GM19043 (cell line): ENCODE measurements around the gene NLRP1.

Experiments
- ATAC-seq: cut with Tn5 transposase; IDR thresholded peaks from one replicate; pipeline ENCODE4 v1.9.1; 2021; ENCODE audit warnings: low read depth; ENCODE audit not compliant: unreplicated experiment

NLRP1 gene

DNA sequence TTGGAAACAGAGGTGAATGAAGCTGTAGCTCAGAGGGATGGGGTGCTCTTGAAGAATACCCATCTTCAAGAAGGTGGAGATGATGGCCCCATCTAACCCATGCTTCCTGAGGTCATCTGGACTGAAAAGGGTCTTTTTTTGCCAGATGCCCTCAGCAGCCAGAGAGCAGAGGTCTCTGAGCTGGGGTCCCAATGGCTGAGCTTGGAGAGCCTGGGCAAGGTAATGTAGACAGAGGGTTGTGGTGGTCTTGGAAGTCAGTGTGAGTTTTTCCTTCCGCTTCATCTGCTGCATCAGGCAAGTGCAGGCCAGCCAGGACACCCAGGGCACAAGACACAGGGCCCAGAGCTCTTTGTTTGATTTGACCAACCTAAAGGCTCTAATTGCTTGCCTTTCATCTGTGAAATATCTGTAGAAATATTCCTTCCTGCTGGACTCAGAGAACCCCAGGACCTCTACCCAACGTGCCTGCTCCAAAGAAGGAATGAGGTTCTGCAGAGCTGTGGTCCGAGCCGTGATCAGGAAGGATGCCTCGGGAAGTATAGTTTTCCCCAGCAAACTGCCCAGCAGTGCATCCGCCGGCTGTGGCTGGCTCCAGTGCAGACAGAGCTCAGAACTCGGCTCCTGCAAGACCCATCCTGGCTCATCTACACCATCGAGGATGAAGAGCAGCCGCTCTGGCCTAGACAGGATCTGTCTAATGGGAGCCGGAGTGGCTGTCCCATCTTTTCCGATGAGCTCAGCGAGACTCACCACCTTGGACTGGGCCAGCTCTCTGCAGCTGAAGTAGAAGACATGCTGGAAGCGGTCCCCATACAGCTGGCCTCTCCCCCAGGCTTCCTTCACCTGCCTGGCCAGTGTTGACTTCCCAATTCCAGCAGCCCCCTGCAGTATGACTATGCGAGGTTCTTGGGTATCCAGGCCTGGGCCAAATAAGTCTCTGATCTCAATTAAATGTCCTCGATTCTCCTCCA, 25.2 kb downstream of the NLRP1 start:
- no peak for ATAC-seq

DNA sequence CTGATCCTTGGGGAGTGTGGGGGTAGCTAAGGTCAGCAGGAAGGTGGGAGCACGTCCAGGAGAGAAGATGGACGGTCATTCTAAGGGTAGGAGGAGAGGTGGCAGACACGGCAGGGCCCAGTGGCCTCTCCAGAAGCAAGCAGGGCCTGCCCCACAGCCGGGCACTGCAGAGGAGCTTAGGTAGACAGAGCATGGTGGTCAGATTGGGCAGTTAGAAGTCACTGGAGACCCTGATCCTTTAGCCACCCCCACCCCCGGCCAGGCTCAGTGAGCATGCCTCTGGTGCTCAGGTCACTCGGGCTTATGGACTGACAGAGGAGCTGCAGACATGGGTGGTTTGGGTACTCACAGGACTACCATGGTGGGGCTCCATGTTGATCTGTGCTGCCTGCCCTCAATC, 26.3 kb downstream of the NLRP1 start:
- no peak for ATAC-seq

GRCh38 chr17:5557485-5557884, 26.8 kb downstream of the NLRP1 start:
- no peak for ATAC-seq

DNA sequence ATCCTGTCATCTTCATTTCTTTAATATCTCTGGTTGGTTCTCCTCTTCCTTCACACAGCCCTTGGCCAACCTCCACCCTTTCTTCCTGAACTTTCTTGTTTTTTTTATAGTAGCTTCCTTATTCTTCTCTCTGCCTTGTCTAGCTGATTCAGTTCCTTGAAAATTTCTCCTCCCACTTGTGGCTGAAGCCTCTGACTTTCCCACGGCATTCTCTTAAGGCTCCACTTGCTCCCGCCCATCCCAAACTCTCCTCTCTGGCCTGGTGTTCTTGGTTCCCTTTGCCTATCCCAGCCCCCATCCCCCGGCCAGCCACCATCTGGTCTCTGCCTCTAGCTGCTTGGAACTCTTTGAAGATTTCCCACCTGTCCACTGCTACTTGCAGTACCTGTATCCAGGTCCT, 29.1 kb downstream of the NLRP1 start:
- ATAC-seq = no peak

GRCh38 chr17:5553479-5553878, 30.8 kb downstream of the NLRP1 start:
- ATAC-seq = no peak

DNA sequence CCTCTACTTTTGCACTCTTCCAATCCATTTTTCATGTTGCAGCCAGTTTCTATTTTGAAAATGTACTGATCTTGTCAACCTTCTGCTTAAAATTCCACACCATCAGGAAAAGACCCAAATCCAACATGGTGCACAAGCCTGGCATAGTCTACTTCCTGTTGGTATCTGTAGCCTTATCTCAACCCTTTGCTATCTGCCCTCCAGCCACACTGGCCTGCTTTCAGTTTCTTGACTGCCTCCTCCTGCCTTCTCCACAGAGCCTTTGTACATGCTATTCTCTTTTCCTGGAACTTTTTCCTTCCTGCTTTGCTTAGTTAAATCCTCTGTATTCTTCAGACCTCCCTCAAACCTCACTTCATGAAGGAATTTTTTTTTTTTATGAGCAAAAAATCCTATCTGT, 31.5 kb downstream of the NLRP1 start:
- no peak for ATAC-seq

DNA sequence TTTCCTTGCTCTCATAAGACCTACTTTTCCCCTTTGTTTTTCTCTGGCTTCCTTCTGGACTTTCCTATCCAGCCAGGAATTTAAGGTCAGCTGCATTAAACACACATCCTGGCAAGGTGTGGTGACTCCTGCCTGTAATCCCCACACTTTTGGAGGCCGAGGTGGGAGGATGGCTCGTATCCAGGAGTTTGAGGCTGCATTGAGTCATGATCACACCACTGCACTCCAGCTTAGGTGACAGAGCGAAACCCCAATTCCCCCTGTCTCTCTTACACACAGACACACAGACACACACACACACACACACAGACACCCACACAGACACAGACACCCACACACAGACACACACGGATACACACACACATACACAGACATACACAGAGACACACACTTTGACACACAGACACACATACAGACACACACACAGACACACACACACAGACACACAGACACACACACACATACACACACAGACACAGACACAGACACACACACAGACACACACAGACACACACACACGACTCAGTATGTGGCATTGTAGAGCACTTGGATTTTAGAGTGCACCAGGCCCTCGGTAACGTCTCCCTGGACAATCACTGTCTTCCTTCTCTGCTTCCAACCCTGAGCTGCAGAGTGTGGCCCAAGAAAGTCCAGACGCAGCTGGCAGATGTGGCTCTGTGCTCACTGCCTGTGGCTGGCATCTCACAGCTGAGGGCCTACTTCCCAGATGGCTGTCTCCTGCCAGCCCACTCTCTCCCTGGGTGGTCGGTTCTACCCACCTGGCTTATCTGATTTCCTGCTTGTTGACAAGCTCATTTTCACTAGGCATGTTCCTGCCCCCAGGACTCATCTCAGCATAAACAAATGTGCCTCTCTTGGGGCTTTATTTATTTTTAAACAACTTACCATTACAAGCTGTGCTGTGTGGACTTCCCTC, 39.0 kb downstream of the NLRP1 start:
- ATAC-seq = no peak

DNA sequence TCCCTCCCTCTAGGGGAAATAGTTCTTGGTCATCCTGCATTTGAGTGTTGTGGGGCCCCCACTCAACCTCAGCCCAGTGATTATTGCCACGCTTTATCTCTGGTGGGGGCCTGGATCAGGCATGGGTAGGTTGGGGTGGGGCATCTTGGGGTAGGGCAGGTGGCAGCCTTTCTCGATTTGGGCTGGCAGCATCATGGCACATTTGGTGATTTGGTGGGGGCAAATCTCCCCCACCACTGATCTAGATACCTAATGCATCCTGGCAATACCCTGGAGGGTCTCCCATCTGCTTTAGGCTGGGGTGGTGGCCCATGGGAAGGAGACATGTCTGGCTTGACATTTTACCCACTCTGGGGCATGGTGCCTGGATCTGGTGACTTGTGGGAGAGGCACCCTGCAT, 40.2 kb downstream of the NLRP1 start:
- ATAC-seq = no peak

GRCh38 chr17:5541610-5542202, 42.6 kb downstream of the NLRP1 start:
- ATAC-seq = no peak

DNA sequence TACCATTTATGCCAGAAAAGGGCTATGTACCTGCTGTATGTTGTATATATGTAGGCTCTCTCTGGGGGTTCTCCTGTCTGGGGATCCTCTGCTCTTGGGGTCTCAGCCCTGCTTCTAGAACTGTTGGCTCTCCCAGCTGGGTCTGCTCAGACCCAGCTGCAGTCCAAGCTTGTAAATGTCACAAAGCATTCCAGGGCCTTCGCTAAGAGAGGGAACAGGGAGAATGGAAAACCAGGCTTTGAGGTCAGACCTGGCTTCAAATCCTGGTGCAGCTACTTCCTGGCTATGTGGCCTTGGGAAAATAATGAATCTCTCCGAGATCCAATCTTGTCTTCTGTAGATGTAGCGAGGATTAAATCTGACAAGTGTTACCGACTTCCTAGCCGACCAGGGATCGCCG, 44.0 kb downstream of the NLRP1 start:
- no peak for ATAC-seq

GRCh38 chr17:5539286-5539685, 45.0 kb downstream of the NLRP1 start:
- no peak for ATAC-seq

GRCh38 chr17:5536866-5537650, 47.3 kb downstream of the NLRP1 start:
- no peak for ATAC-seq

DNA sequence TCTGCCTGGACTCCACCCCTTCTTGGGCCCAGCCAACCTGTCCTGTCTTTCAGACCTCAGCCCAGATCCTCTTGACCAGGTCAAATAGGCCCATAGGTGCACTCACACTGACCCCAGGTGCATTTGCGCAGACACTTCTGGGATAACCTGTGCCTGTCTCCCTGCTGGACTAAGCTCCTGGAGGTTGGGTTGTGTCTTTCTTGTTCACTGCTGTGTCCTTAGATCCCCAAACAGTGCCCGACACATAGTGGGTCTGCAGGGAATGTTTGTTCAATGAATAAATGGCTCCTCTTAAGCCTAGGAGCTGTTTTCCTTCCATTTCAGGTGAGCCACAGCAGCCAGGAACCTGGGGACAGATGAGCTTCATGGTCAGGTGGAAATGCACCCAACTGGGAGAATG, 48.9 kb downstream of the NLRP1 start:
- ATAC-seq = no peak

DNA sequence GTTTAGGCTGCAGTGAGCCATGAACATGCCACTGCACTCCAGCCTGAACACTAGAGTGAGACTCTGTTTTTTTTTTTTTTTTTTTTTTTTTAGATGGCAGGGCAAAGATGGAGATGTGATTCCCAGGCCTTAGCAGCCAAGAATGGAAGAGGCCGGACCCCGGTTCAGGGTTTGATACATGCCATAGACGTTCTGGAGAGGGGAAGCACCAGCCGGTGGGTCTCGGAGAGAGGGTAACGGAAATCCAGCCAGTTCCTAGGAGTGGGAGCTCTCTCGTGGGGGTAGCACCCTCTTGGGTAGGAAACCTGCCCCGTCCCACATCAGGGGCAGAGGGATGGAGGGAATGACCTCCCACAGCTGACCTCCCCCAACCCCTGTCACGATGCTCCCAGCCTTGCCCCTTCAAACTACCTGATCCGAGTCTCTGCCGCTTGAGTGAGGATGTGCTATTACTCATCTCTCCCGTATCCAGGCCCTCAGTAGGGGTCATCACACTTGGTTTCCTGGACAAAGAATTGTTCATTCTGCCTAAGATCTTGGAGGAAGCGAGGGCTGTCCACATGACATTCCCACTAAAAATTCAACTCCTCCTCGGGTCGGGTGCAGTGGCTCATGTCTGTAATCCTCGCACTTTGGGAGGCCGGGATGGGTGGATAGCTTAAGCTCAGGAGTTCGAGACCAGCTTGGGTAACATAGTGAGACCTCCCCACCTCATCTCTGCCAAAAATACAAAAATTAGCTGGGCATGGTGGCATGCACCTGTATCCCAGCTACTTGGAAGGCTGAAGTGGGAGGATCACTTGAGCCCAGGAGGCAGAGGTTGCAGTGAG, 50.6 kb downstream of the NLRP1 start:
- ATAC-seq = no peak

DNA sequence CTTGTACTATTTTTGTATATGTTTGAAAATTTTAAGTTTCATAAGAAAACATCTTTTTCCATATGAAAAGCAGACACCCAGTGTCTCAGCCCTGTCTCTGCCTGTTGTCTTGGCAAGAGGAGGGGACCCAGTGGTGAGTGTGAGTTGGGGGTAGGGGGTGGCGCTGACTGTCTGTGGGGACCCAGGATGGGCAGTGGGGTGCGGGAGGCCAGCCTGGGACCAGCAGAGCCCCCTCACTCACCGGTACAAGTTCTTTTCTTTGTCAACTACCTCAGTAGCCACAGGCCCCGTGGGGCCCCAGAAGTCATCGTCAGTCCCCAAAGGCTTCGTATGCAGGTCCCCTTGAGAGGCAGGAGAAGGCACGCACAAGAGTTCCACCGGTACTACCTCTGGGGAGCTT, 51.7 kb downstream of the NLRP1 start:
- no peak for ATAC-seq

- ATAC-seq = no peak
These were observed 53.3 kb downstream of the NLRP1 start for GRCh38 chr17:5531085-5531418.

GRCh38 chr17:5530265-5531084, 53.8 kb downstream of the NLRP1 start:
- ATAC-seq = no peak

GRCh38 chr17:5527601-5528250, 56.6 kb downstream of the NLRP1 start:
- no peak for ATAC-seq
